Activated CD8-positive, alpha-beta memory T cell treated with anti-CD3 and anti-CD28 coated beads, Interleukin-2, amount 50 U/mL, for 4 hours (primary cell): ENCODE measurements around the gene GGACT.
A peak's percentile ranks its signal among the peaks of the same experiment; 100 is the strongest.
"Not testable (repeated sequence)": the region's sequence is repeated elsewhere in the genome, so short reads cannot be mapped to it uniquely, and the experiment has no call there.

ENCODE experiments used
- DNase-seq: peaks from one replicate; pipeline ENCODE4 v3.0.0-alpha.2; 2020

Gene GGACT

GRCh38 chr13:100588331-100589177 lies at the start of gene GGACT:
TSS of gene GGACT (minus strand) at chr13:100588789. CDS start at chr13:100532591, 56,198 bp downstream.
- peak; percentile 88 for DNase-seq

DNA sequence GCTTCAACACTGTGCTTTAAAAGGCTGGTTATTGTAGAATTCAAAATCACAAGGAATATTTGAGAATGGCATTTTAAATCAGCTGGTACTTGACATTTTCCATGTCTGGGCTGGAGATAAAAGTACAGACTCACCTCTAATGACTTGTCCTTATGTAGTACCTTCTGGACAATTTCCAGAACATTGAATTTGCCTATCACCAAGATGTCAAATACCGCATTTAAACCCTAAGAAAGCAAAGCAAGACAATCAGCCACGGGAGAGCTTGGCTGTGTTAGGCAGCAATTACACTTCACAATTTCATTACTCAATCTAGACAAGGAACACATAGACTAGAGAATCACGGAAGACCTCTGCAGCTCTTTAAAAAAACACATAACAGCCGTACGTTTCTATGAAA lies 49.2 kb upstream of the GGACT start:
- DNase-seq: no peak

- DNase-seq: no peak
These were observed 48.8 kb upstream of the GGACT start for GRCh38 chr13:100637380-100637779.

DNA sequence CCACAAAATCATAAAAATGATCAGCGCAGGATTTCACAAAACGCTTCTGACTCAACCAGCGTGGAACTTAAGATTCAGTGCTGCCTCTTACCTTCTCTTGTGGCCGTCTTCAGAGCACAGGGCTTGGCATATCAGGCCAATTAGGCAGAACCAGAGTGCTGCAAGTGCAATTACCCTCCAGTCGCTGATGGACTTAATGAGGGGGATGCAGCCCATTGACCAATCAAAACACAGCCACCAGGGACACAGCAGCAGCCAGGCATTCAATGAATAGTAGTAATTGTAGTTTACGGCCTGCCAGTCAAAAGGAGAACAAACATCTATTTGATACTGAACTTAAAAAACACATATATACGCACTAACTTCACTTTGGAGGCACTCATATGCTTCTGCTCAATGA lies 47.9 kb upstream of the GGACT start:
- DNase-seq: no peak

DNA sequence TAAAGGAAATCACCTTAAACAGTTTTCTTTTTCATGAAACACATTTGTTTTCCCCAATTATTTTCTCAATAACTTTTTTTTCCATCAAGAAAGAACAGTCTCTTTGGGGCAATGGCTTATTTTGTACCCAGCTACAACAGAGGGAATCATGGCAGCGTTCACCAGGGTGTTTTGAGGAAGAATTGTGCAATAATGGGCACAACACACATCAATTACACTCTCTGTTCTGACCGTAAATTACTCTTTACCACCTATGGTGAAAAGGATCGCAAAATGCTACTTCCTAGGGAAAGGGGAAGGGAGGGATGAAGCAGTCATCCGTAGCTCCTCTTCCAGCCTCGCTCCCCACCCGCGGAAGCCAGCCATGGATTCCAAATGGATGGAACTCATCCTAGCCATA lies 47.4 kb upstream of the GGACT start:
- no peak for DNase-seq

DNA sequence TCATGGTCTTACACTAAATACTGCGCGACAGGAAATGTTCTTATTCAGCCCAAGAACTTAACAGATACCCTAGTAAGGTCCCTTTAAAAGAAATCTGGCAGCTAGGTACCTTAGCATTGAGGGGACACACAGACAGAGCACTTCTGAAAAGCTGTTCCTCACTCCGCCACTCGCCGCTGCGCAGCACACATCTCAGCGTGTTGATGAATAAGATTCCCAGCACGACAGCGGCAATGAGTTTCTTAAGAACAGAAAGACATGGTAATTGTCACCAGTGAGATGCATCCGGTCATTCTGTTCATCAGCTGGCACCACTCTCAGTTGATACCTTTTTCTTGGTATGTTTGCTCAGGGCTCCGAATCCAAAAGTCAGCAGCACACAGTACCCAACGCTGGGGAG lies 46.1 kb upstream of the GGACT start:
- no peak for DNase-seq

DNA sequence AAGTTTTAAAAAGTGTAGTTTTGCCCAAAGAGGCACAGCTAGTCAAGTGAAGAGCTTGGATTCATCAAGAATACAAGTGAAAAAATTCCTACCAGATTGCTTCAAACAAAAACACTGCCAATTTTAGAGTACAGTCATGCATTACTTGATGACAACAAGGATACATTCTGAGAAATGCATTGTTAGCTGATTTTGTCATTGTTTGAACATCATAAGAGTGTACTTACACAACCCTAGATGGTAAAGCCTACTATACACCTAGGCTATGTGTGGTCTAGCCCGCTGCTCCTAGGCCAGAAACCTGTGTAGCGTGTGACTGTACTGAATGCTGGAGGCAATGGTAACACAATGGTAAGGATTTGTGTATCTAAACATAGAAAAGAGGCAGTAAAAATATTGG lies 44.9 kb upstream of the GGACT start:
- DNase-seq: no peak

- no peak for DNase-seq
These were observed 42.0 kb upstream of the GGACT start for GRCh38 chr13:100630555-100630954.

GRCh38 chr13:100627120-100627519 lies 38.5 kb upstream of the GGACT start:
- DNase-seq: no peak

DNA sequence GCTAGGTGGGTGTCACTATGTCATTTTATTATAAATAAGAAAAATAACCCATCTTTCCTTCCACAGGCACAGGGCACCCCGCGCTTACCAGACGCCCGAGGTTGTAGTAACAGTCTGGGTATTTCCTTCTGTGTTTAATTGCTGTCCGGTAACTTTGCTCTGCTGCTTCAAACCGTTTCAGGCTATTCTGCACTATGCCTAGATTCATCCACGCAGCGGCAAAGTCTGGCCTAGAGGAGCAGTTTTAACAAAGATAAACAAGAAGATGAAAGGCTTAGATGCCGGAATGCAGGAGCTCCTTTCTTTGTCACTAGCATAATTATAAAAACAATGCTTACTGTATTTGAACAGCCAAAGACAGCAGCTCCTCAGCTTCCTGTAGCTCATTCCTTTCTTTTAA lies 36.9 kb upstream of the GGACT start:
- DNase-seq: no peak

- no peak for DNase-seq
These were observed 32.2 kb upstream of the GGACT start for GRCh38 chr13:100620792-100621191.

GRCh38 chr13:100619940-100620339 lies 31.4 kb upstream of the GGACT start:
- no peak for DNase-seq

- not testable (repeated sequence) for DNase-seq
These were observed 30.3 kb upstream of the GGACT start for GRCh38 chr13:100618897-100619296.

DNA sequence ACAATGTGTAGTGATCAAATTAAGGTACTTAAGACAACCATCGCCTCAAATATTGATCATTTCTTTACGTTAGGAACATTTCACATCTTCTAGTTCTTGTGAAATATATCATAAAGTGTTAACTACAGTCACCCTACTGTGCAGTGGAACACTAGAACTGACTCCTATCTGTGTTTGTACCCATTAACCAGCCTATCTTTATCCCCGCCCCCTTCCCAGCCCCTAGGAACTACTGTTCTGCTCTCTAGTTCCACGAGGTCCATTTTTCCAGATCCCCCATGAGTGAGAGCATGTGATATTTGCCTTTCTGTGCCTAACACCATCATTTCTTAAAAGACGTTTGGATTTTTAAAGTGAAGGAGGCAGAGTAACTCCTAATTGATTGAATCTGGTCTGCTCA lies 24.4 kb upstream of the GGACT start:
- DNase-seq: no peak

- no peak for DNase-seq
These were observed 23.3 kb upstream of the GGACT start for GRCh38 chr13:100611678-100612492.

DNA sequence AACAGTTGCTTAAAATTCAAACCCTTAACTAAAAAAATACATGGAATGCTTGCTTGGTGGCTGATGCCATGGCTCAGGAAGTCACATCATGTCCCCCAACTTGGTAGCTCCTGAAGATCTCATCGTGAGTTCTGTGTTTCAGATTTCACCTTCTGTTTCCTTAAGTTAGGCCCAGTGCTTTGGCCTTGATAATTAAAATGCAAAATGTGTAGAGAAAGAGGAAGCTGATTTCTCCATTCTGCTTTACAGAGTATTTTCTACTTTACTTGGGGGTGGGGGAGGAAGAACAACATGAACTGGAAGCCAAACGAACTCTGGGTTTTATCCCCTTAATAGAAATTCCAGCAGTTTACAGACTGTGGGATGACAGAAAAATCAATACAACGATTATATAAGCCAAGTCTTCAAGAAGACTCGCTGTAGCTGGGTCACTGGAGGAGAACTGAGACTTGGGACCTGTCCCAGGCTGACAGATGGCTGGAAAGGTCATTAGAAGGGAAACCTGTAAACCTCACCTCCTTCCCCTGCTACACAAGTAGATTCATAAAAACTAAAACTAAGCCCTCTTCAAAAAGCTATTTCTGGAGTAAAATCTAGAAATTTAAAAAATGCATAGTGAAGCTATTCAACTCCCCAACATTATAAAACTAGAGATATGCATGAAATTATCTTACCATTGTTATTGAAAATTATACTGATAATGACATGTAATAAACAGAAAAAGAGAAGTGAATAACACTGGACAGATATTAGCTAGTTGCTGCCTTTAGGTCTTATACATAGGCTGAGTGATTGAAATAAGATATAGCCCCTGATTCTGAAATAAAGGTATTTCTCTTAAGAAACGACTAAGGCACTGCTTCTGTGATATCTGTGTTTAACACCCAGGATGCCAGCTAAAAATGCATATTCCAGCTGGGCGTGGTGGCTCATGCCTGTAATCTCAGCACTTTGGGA lies 22.1 kb upstream of the GGACT start:
- DNase-seq: no peak

DNA sequence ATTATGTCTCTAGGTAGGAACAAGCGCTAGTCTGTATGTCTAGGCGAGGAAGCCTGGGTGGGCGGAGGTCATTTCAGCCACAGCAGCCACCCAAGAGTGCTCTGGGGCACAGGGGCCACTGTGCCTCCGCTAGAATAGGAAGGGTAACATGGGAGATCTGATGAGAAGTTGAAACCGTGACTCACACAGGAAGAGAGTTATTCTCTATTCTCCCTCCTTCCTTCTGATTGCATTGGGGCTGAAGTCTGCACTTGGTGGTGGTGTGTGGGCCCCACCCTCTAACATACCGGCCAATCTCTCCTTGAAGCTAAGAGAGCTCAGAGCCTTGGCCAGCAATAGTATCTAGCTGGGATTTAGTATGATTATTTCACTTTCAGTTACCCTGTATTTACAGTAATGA lies 20.3 kb upstream of the GGACT start:
- DNase-seq: no peak

DNA sequence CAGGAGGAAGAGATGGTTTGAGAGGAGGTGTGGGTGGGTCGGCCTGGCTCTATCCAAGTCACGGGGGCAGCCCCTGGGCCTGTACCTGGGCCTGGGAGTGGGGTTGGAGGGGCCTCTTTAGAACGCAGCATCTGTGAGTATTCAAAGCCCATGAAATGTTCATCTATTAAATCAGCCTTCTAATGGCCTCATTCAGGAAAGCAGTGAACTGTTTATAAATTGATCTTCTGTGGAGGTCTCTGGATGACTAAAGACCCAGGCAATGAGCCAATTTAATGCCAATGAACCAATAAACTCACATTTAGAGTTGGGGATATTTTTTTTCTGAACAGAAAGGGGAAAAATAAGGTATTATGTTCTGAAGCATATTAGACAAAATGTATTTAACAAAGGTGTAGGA lies 19.9 kb upstream of the GGACT start:
- DNase-seq: no peak

DNA sequence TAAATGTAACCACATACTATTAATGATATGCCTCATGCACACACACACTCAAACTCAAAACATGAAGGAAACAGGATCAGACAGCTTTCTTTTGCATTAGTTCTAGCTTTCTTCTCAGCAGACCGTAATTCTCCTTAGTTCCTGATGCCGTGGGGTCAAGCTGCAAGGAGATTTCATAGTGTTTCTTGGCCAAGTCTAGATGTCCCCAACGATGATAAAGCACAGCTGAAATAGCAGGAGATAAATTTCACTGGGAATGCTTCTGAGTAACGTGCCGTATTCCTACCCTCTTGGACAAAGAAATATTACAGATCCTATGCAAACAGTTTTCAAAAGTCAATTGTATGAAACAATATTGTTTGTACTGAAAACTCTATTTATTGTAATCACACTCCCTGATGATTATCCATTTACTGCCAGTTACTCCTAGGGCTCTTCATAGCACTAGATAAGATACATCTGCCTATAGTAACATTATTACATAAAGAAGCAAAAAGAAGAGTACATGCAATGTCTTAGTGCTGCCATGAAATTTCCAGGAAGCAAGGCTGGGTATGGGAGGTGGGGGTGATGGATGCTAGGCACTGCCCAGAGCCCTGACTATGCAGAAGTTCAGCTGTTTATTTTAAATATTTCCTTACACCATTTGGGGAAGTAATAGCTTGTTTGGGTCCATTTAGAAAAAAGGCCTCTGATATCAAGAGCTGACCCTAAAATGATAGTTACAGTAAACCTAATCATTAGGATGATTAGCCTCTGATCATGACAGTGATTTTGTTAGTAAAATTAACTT lies 16.5 kb upstream of the GGACT start:
- DNase-seq: no peak

- no peak for DNase-seq
These were observed 14.0 kb upstream of the GGACT start for GRCh38 chr13:100602493-100603111.

- no peak for DNase-seq
These were observed 13.1 kb upstream of the GGACT start for GRCh38 chr13:100601716-100602115.

DNA sequence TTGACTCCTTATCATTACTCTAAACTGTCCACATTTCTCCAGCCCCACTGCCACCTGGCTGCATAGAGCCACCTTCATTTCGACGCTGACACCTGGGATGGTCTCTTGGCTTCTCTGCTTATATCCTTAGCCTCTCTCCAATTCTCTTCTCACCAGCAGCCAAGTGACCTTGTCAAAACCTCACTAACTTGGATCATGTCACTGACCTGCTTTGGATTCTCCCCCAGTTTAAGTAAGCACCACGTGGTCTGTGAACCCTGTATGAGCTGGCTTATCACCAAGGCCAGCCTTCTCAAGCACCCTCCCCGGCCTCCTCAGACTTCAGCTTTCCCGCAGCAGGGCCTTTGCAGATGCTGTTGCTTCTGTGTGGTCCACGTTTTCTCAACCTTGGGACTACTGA lies 12.3 kb upstream of the GGACT start:
- DNase-seq: no peak
